ENCODE data around the gene TMEM94. TPM values are rescaled to one million over a fixed set of nuclear protein-coding genes. Genes with fewer than 3 reads are reported as not detected.

TMEM94 gene
- total and polyA plus RNA-seq, 2 of the 4 experiments (the other 2 are of a cell fraction): 8.4 to 64.7 TPM

- H3K14ac ChIP-seq (replicated peaks; ENCODE audit: low read depth, low read length): no peak overlapping the region
- H2AFZ ChIP-seq (replicated peaks; ENCODE audit: low read length, poor library complexity): no peak overlapping the region
- no peak overlapping the region for H3K4ac ChIP-seq (ENCODE audit: low read depth, low read length)
- H3K9ac ChIP-seq (ENCODE audit: low read depth, low read length): no peak overlapping the region
- no peak overlapping the region for H2AK5ac ChIP-seq (ENCODE audit: low read depth, low read length)
- ChIA-PET CTCF (no interaction called here), POLR2A (ENCODE audit: unreplicated experiment) (no interaction called here)
- BruUV-seq (replicated peaks): no TSS peak
- no peak overlapping the region for H3K4me3 ChIP-seq (ENCODE audit: insufficient read depth, low read depth, low read length)
- H4K20me1 ChIP-seq (ENCODE audit: insufficient read depth, low read length): no peaks in the 10 kb centered on the region
- no peak overlapping the region for H2AK9ac ChIP-seq (replicated peaks; ENCODE audit: low read depth, low read length, poor library complexity)
- no peak overlapping the region for H4K8ac ChIP-seq (ENCODE audit: low read depth in 2 of 2, low read length in 2 of 2)
- H3K9me1 ChIP-seq (ENCODE audit: insufficient read depth, low read length): no peaks in the 10 kb centered on the region
- no peak overlapping the region for H3K18ac ChIP-seq (ENCODE audit: low read depth, low read length)
- no peaks in the 10 kb centered on the region for H3K79me1 ChIP-seq (ENCODE audit: low read depth in 1 of 2, low read length in 2 of 2)
- H3K27me3 ChIP-seq (ENCODE audit: control insufficient read depth, insufficient read depth, low read length): peaks cover 44% of the 10 kb centered on the region
- H3K56ac ChIP-seq (ENCODE audit: extremely low read depth, insufficient read depth, low read length): no peak overlapping the region
- no peak for DNase-seq
- H3K9me3 ChIP-seq (ENCODE audit: control insufficient read depth, insufficient read depth, low read length): no peaks in the 10 kb centered on the region
- no peak overlapping the region for H3K4me2 ChIP-seq (ENCODE audit: low read depth, low read length)
- in situ Hi-C loops (cut with MboI; ENCODE audit: low sequenced_read_pairs): no loop called here
- TF ChIP-seq MAZ (IDR thresholded peaks at IDR 0.05; ENCODE audit: borderline replicate concordance, low read depth, low read length) (no peak), SMC3 (IDR thresholded peaks at IDR 0.05; ENCODE audit: low read depth, low read length) (no peak), RCOR1 (IDR thresholded peaks at IDR 0.05; ENCODE audit: insufficient replicate concordance, low read length) (no peak), ELK1 (IDR thresholded peaks at IDR 0.05; ENCODE audit: borderline replicate concordance, low read depth, low read length) (no peak), NFE2L2 (IDR thresholded peaks at IDR 0.05; ENCODE audit: low read depth, low read length) (no peak), CEBPB (IDR thresholded peaks at IDR 0.05; ENCODE audit: low read depth, low read length) (no peak), MXI1 (IDR thresholded peaks at IDR 0.05; ENCODE audit: borderline replicate concordance, low read depth, low read length) (no peak), POLR2A (IDR thresholded peaks at IDR 0.05; ENCODE audit: low read depth, low read length) (no peak), USF2 (IDR thresholded peaks at IDR 0.05; ENCODE audit: low read depth, low read length) (no peak), FOS (IDR thresholded peaks at IDR 0.05; ENCODE audit: low read depth, low read length) (no peak), RFX5 (IDR thresholded peaks at IDR 0.05; ENCODE audit: low read depth, low read length) (no peak), CHD1 (IDR thresholded peaks at IDR 0.05; ENCODE audit: low read depth, low read length) (no peak), RAD21 (IDR thresholded peaks at IDR 0.05; ENCODE audit: low read length) (no peak), BHLHE40 (IDR thresholded peaks at IDR 0.05; ENCODE audit: low read depth, low read length) (no peak), CTCF (conservative IDR thresholded peaks at IDR 0.05; ENCODE audit: low read depth, low read length) (no peak), MAFK (IDR thresholded peaks at IDR 0.05; ENCODE audit: low read depth, low read length) (no peak)
- H3K23ac ChIP-seq (ENCODE audit: low read depth, low read length): no peak overlapping the region
- ATAC-seq (ENCODE audit: low read depth): no peak
- no peak overlapping the region for H4K5ac ChIP-seq (ENCODE audit: low read depth, low read length)
- WGBS, 2 experiments (ENCODE audit: extremely low coverage in 2 of 2, insufficient read length in 1 of 2): 100% methylated on average over 1 of the region's 8 CpGs; no CpG with 5 or more reads in 1 of the 2 experiments
- H2BK5ac ChIP-seq (ENCODE audit: low read depth, low read length, poor library complexity, severe bottlenecking): no peak overlapping the region
- no peak overlapping the region for H4K91ac ChIP-seq (ENCODE audit: insufficient read depth, low read depth, low read length)
- H3K36me3 ChIP-seq (ENCODE audit: control insufficient read depth, insufficient read depth, low read length): no peaks in the 10 kb centered on the region
- no peak overlapping the region for H3K27ac ChIP-seq (ENCODE audit: insufficient read depth, low read length)
- H2BK120ac ChIP-seq (ENCODE audit: low read depth, low read length): no peak overlapping the region
- H2BK20ac ChIP-seq (ENCODE audit: low read depth, low read length): no peak overlapping the region
- intact Hi-C loops (cut with micrococcal nuclease): no loop called here
- H2BK15ac ChIP-seq (ENCODE audit: low read depth, low read length): no peak overlapping the region
- dilution Hi-C loops (cut with HindIII; ENCODE audit: low sequenced_read_pairs, unreplicated experiment): no loop called here
- no peaks in the 10 kb centered on the region for H3K4me1 ChIP-seq (ENCODE audit: control insufficient read depth, insufficient read depth, low read length)
These were observed 79.4 kb downstream of the TMEM94 start for GRCh38 chr17:75535871-75536270.

Measured in IMR-90 (cell line).